ENCODE results near the gene LAMC3.

Gene LAMC3

GRCh38 chr9:130973686-130974281 is 35.2 kb upstream of the LAMC3 start:
- TF ChIP-seq CTCF (conservative IDR thresholded peaks at IDR 0.05): no peak
- no peak overlapping the region for H3K27ac ChIP-seq

- no peak for TF ChIP-seq CTCF (conservative IDR thresholded peaks at IDR 0.05)
- H3K27ac ChIP-seq: no peak overlapping the region
These were observed 34.3 kb upstream of the LAMC3 start for GRCh38 chr9:130974697-130975096.

GRCh38 chr9:130975156-130975555 is 33.8 kb upstream of the LAMC3 start:
- no peak overlapping the region for H3K27ac ChIP-seq
- TF ChIP-seq CTCF (conservative IDR thresholded peaks at IDR 0.05): no peak

GRCh38 chr9:130975932-130976841 is 32.8 kb upstream of the LAMC3 start:
- TF ChIP-seq CTCF (conservative IDR thresholded peaks at IDR 0.05): no peak
- H3K27ac ChIP-seq: no peak overlapping the region

GRCh38 chr9:130977811-130978221 is 31.2 kb upstream of the LAMC3 start:
- TF ChIP-seq CTCF (conservative IDR thresholded peaks at IDR 0.05): no peak
- H3K27ac ChIP-seq: no peak overlapping the region

- TF ChIP-seq CTCF (conservative IDR thresholded peaks at IDR 0.05): no peak
- H3K27ac ChIP-seq: no peak overlapping the region
These were observed 29.2 kb upstream of the LAMC3 start for GRCh38 chr9:130979591-130980385.

- H3K27ac ChIP-seq: no peak overlapping the region
- TF ChIP-seq CTCF (conservative IDR thresholded peaks at IDR 0.05): no peak
These were observed 28.4 kb upstream of the LAMC3 start for GRCh38 chr9:130980526-130980925.
